Measurements from ENCODE around the gene PMIS2.

The PMIS2 gene

DNA sequence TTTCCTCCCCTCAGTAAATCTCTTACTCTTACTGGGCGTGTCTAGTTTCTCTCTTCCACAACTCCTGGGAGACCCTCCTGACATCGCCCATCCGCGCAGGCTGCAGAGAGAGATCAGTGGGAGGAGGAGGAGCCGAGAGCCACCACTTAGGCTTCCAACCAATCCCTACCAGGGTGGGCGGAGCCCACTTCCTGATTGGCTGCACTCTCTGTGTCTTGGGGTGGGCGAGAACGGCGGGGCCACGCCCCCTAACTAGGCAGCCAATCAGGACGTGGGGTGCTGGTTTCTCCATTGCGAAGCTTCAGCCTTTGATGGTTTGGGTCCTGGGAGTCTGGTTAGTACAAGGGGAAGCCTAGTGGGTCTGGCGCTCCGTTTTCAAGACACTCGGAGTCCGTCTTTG is at the start of gene PMIS2:
TSS of gene PMIS2 (plus strand) at position 326 of the 400 bp plus-strand sequence. CDS start 87 bp downstream, outside the sequence.
- DNase-seq (ENCODE audit: extremely low spot score, insufficient read length, low read depth), result no peak
- FAIRE-seq, result no peak

DNA sequence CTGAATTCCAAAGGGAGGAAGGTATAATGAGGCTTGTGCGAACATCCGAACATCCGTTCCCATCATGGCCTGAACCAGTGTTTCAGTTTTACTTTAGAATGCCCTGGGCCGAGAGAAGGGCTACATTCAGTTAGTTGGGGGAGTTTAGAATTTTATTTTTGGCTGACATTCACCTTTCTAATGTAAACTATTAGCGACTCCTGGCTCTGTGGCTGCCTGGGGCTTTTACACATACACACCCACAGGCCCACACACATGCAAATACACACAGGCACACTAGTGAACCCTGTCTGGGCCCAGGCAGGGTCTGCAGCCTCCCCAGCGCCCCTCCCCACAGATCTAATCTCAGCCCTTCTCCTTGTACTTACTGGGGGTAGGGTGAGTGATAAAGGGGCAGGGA is 46.7 kb upstream of the PMIS2 start:
- FAIRE-seq, result peak; percentile 50

DNA sequence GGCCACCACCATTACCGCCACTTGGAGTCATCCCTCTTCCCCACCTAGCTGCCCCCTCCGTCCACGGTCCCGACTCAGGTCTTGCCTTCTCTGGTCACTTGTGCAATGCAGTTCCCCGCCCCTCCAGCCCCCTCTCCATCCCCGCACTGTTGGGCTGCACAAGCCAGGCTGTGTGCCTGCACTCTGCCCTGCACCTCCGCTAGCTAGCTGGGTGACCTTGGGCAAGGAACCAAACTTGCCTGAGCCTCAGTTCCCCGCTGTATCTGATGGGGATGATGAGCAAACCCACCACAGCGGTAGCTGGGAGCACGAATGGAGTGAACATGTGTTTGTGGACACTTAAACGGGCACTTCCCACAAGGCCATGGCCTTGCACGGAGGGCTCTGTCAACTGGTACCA is 46.1 kb upstream of the PMIS2 start:
- FAIRE-seq (no peak), DNase-seq (ENCODE audit: extremely low spot score, insufficient read length, low read depth) (no peak)

More for the DNA sequence above, 46.7 kb upstream of the PMIS2 start:
- DNase-seq (ENCODE audit: extremely low spot score, insufficient read length, low read depth), result no peak

DNA sequence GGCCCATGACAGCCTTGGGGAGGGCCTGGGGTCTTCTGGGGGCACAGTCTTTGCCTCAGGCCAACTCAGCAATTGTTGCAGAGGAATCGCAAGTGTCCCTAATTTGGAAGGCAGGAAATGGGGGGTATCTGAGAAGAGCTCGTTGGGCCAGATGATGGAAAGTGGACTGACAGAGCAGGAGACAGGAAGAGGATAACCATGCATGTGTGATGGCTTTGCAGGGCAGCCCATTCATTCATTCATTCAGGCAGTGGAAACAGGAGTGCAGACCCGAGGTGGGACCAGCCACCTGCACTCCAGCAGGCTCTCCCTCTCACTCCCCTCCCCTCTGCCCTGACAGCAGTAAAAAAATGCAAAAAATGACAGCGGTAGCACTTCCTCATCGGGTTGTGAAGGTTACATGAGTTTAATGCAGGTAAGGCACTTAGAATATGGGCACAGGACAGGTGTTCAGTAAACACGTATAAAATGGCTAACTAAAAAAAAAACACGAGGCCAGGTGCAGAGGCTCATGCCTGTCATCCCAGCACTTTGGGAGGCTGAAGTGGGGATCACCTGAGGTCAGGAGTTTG is 45.5 kb upstream of the PMIS2 start:
- FAIRE-seq (no peak), DNase-seq (ENCODE audit: extremely low spot score, insufficient read length, low read depth) (no peak)

DNA sequence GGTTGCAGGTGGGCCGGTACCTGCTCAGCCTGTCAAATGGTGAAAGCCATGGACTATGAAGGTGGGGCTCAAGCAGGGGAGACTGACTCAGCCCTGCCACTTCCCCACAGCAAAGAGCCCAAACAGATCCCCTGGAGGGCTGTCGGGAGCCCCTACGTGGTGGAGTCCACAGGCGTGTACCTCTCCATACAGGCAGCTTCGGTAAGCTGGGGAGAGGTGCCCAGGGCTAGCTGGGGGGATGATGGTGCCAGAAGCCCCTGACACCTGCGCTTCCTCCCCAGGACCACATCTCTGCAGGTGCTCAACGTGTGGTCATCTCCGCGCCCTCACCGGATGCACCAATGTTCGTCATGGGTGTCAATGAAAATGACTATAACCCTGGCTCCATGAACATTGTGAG is 43.8 kb upstream of the PMIS2 start:
- DNase-seq (ENCODE audit: extremely low spot score, insufficient read length, low read depth), result no peak
- no peak for FAIRE-seq

DNA sequence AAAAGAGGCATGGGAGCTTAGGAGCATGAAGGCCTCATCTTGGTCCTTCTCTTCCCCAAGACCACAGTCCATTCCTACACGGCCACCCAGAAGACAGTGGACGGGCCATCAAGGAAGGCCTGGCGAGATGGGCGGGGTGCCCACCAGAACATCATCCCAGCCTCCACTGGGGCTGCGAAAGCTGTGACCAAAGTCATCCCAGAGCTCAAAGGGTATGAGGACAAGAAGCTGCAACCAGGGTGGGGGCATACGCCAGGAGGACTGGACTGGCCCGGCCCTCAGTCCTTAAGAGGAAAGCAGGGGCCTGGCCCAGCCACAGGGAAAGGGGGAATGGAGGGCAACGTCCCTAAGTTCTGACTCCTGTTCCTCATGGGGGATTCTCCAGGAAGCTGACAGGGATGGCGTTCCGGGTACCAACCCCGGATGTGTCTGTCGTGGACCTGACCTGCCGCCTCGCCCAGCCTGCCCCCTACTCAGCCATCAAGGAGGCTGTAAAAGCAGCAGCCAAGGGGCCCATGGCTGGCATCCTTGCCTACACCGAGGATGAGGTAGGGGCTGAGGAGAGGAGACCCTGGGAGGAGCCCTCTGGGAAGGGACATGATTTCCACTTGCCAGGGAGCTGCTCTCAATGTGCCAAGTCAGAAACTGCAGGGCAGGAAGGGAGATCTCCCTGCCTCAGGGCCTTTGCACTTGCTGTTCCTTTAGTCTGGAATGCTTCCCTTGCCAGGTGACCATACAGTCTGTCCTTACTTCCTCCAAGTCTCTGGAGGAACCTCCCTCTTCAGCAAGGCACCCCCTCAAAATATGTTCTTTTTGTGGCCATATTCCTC is 42.5 kb upstream of the PMIS2 start:
- DNase-seq (ENCODE audit: extremely low spot score, insufficient read length, low read depth), result no peak
- FAIRE-seq, result no peak

DNA sequence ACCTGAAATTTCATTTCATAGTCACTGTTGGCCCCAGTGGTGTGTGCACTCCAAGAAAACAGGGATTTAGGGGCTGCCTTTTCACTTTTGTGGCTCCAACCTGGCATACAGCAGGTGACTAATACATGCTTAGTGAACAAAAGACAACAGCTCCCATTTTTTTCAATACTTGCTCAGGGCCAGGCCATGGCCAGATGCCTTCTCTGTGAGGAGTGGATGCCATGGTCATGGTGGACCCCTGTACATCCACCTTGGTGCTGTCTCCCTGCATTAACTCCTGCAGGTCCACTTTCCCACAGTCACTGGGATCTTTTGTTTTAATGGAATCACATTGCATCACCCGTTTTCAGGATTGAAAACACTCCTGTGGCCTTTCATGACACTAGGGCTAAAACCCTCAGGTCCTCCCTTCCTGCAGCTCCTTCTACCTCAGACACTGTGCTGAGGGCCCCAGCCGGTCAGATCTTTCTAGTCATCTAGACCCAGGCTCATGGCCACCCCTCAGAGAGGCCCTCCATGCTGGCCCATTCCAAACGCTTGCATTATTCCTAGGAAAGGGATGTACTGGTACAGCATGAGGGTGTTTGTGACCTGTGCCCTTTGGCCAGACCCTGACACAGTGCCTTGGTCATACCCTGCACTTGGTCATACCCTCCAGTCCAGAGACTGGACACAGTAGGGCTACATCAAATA is 41.7 kb upstream of the PMIS2 start:
- FAIRE-seq (no peak), DNase-seq (ENCODE audit: extremely low spot score, insufficient read length, low read depth) (no peak)

DNA sequence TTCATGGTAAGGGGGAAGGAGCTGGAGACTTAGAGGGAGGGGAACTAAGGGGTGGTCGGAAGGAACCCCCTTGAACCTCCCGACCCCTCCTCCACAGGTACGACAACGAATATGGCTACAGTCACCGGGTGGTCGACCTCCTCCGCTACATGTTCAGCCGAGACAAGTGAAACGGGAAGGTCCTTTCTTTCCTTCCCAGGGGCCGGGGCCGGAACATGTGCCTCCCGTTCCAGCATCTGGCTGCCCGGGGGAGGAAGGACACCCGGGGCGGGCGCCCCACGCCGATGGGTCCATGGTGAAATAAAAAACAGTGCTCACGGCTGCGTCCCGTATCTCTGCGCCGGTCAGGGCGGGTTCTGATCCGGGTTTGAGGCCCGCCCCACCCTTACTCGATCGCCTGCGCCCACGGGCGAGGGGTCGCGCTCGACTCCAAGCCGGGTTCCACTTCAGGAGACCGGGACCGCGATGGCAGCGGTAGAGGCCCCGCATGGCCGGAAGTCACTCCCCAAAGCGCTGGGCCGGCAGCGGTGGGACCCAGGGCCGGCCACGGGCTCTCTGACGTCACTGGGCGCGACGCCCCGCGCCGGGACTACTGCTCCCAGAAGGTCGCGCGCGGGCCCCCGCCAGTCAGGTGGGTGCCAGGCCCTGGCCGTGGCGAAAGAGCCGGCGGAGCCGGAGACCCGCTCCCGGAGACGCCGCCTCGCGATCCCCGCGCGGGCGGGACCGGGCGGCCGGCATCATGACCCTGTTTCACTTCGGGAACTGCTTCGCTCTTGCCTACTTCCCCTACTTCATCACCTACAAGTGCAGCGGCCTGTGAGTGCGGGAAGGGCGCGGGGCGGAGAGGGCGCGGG is 40.7 kb upstream of the PMIS2 start, which contains the start of gene TMEM147:
TSS of gene TMEM147 (plus strand) at position 626 of the 854 bp plus-strand sequence. CDS start at position 740, 114 bp downstream.
- DNase-seq (ENCODE audit: extremely low spot score, insufficient read length, low read depth), result peak; percentile 96
- FAIRE-seq, result peak; percentile 88

DNA sequence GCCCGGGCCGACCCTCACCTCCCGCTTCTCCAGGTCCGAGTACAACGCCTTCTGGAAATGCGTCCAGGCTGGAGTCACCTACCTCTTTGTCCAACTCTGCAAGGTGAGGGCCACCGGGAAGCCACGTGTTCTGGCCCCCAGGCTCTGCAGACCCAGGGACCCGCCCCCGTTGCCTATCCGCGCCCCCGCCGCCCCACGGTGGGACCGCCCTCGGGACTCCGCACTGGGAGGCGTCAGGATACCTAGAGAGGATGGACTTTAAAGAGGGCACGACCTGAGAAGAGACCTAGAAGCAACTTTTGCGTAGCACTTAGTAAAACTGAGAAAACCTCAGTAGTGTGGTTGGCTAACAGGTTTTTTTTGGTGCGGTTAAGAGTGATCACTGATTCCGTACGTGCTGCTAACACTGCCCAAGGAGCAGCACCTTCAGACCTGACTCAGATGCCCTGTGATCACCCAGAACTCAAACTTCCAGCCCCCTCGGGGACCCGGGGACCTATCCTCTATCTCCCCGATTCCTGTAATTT is 40.1 kb upstream of the PMIS2 start:
- FAIRE-seq, result peak; percentile 92
- DNase-seq (ENCODE audit: extremely low spot score, insufficient read length, low read depth), result peak; percentile 70

DNA sequence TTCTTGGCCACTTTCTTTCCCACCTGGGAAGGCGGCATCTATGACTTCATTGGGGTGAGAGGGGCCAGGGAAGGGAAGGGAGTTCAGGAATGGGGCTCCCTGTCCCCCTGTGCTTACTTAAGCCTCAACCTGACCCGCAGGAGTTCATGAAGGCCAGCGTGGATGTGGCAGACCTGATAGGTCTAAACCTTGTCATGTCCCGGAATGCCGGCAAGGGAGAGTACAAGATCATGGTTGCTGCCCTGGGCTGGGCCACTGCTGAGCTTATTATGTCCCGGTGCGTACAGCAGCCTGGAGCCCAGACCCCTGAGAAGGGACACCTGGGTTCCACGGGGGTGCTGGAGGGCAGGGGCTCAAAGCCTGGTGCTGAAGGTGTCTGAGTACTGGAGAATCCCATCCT is 39.4 kb upstream of the PMIS2 start:
- FAIRE-seq (no peak), DNase-seq (ENCODE audit: extremely low spot score, insufficient read length, low read depth) (no peak)

DNA sequence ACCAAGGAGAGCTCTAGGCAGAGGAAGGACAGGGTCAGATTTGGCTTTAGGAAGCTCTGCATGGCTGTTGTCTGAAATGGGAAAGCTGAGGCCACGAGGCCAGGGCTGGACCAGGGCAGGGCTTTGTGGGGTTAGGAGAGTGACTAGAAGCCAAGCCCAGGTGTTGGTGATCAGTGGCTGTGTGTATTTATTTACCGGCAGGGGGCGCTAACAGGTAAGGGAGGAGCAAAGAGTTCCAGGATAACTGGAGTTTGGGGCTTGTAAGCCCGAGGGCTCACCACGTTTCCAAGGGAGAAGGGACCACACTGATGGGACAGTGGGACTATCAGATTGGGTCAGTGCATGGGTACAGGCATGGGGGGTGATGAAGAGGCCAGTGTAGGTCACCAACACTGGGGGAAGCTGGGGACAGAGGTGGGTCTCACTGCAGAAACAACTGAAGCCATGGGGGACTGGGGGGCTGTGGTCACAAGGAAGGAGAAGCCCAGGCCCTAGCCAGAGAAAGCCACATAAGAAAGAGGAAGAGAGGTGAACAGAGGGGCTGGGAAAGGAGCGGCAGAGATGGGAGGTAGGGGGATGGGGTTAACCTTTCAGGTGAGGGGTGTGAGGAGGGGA is 36.7 kb upstream of the PMIS2 start:
- FAIRE-seq, result peak; percentile 75
- peak; percentile 53 for DNase-seq (ENCODE audit: extremely low spot score, insufficient read length, low read depth)

DNA sequence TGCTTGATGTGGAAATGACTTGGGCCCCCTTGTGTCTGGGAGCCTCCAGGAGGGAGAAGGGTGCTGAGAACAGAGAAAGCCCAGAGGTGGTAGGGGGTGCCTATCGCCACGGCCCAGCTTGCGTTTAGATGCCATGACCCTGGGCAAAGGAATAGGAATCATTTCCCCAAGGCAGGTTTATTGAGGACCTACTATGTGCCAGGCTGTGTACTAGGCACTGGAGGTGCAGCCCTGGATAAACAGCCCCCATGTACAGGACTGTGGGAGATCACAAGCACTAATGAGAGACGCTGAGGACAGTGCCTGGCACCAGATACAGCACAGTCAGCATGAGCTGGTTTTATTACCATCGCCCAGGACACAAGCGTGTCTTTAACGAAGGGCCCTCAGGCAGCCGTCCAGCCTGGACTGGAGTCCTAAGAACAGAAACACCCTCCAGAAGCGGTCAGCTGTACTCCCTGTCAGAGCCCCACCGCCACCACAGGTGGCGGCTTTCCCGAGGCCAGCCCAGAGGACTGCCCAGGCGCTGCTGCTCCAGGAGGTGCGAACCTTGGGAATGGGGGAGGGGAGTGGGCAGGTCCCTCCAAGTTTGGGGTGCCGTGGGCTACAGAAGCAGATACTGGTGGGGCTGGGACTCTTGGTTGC is 36.0 kb upstream of the PMIS2 start:
- DNase-seq (ENCODE audit: extremely low spot score, insufficient read length, low read depth) (no peak), FAIRE-seq (no peak)

DNA sequence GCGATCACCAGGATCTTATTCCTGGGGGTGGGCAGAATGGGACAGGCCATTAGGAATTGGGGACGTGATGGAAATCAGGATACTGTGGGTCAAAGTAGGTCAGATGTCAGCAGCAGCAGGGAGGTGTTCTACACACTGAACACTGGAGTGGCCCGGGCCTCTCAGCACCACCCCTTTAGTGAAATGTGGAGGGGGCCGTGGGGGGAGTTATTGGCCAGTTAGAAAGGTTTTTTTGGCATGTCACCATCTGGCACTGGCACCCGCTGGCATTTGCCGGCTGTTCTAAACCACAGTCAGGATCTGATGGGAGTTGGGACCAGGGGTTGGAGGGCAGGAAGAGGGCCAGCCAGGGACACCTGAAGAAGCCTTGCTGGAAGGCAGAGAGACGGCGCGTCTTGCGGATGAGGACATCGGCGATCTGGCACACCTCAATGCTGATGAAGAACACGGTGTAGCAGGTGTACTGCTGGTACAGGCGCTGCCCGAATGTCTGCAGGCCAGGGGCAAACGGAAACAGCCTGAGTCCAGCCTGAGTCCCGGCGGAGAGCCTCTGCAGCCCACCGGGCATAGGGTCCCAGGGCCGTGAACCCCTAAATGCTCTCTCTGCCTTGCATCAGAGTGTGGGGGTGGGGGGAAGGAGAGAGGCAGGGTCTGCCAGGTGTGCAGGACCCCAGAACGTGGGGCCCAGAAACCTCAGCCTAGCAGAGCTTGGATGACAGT is 34.7 kb upstream of the PMIS2 start:
- no peak for DNase-seq (ENCODE audit: extremely low spot score, insufficient read length, low read depth)
- no peak for FAIRE-seq

DNA sequence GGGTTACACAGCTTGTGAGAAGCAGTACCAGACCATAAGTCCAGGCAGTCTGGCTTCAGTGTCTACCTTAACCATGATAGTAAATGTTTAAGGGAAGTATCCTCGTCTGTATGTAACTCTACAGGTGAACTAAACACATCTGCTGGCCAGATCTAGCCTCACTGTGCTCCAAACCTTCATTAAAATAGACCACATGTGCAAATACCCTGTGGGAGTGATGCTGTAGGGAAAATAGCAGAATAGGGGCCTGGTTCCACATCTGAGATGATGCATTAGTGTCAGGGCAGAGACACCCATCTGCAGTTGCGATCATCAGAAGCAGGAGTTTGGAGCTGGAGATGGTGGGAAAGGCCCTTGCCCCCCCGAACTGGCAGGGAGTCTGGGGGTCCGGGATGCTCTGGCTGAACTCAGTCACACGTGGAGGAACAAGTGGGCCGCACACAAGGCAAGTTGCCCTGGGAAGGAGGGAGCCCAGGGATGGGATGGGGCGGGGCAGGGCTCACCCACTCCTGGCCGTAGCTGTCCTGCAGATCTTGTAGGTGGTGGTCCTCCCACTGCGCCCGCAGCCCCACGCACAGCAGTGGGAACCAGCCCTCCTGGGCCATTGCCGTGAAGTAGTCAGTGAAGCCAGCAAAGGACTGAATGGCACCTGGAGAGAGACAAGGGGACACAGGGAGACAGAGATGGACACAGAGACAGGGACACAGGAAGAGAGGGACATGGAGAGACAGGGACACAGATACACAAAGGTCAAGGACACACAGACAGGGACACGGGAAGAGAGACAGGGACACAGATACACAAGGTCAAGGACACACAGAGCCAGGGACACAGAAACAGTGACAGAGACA is 33.2 kb upstream of the PMIS2 start:
- DNase-seq (ENCODE audit: extremely low spot score, insufficient read length, low read depth), result no peak

DNA sequence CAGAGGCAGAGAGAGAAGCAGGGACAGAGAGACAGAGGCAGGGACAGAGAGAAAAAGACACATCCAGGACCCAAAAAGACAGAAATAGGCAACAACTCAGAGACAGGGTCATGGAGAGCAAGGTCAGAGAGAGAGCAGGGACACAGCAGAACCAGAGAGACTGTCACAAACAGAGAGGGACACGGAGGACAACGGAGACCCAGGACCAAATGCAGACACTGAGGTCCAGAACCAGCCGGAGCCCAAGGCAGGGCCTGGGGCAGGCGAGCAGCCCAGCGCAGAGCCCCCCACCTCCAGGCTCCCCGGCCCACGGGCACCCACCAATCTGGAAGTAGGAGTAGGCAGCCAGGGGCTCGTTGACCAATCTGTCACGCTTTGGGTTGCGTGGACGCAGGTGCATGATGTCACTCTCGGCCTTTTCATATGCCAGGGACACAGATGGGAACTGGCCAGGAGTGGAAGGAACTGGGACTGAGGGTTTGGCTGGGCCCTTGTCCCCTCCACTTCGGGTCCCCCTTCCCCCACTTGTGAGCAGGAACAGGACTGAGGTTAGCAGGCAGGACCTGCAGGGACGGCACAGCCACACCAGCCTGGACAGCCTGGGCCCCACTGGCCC is 32.5 kb upstream of the PMIS2 start:
- no peak for FAIRE-seq
- no peak for DNase-seq (ENCODE audit: extremely low spot score, insufficient read length, low read depth)

More for the DNA sequence above, 33.2 kb upstream of the PMIS2 start:
- FAIRE-seq, result no peak

DNA sequence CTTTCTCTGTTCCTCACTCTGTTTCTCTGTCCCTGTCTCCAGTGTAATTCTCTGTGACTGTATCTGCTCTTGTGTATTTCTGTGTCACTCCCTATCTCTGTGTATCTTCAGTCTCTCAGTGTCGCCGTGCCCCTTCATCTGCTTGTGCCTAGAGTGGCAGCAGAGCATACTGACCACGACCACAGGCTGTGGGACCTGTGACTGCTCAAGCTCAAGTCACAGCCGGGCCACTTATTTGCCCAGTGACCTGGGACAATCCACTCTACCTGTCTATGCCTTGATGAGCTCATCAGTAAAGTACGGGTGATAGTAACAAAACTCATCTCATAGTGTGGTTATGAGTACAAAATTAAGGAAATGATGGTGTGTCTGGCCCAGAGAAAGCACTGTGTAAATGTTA is 31.9 kb upstream of the PMIS2 start:
- no peak for FAIRE-seq
- DNase-seq (ENCODE audit: extremely low spot score, insufficient read length, low read depth), result no peak

Data from GM18507 (cell line).